Endothelial cell of umbilical vein (primary cell): ENCODE measurements around the gene PPM1L. TPM values are rescaled to one million over a fixed set of nuclear protein-coding genes. Genes with fewer than 3 reads are reported as not detected.

Experiments
- BruUV-seq: library from RNA; stranded (reverse); fragments of 400-500 nt; replicated peaks from 2 replicates; lab custom pipeline; 2021; lab: Mats Ljungman, UMichigan
- CTCF ChIA-PET: fragments of 300-600, 350-600 bp; sonication (Branson Sonifier 250); formaldehyde crosslinking; loops from one replicate; lab custom pipeline; 2021; ENCODE audit warnings: antibody characterized with exemption, inconsistent platforms; lab: Charles Lee
- POLR2A ChIA-PET: fragments of 300-600, 350-600 bp; sonication (Branson Sonifier 250); formaldehyde crosslinking; loops from one replicate; lab custom pipeline; 2021; ENCODE audit warnings: antibody characterized with exemption, inconsistent platforms; lab: Charles Lee
- DNase-seq: peaks from one replicate; pipeline ENCODE4 v3.0.0-alpha.2; 2011; ENCODE audit warnings: low read depth, low spot score
- FAIRE-seq: peaks from 2 replicates; lab custom pipeline; 2011; peaks lifted over from hg19 to GRCh38; lab: Jason Lieb, UNC
- H2AFZ ChIP-seq: 2 replicates; pipeline ENCODE4 v1.6.0; 2012; ENCODE audit warnings: low read depth, low read length, control low read depth, inconsistent platforms
- H3K27ac ChIP-seq: 2 replicates; pipeline ENCODE4 v1.5.1; 2011; ENCODE audit warnings: low read depth, mild to moderate bottlenecking, control low read depth, low read length, moderate library complexity; ENCODE audit not compliant: insufficient read depth
- H3K27me3 ChIP-seq, 2 experiments: 2 replicates each; pipeline versions ENCODE4 v1.6.0 to v1.6.1; 2011; ENCODE audit warnings: low read length in 2 of 2, mixed read lengths in 1 of 2; ENCODE audit not compliant: control insufficient read depth in 2 of 2, insufficient read depth in 2 of 2
- H3K36me3 ChIP-seq, 2 experiments: 2 replicates in 1 of 2; 3 replicates in 1 of 2; pipeline ENCODE4 v1.5.1; 2011; ENCODE audit warnings: low read length in 2 of 2, mild to moderate bottlenecking in 1 of 2, moderate library complexity in 1 of 2; ENCODE audit not compliant: control insufficient read depth in 2 of 2, insufficient read depth in 2 of 2; ENCODE audit errors: extremely low read depth in 1 of 2
- H3K4me1 ChIP-seq: 3 replicates; pipeline ENCODE4 v1.5.1; 2011; ENCODE audit warnings: mild to moderate bottlenecking, low read length; ENCODE audit not compliant: control insufficient read depth, insufficient read depth; ENCODE audit errors: extremely low read depth
- H3K4me2 ChIP-seq: 2 replicates; pipeline ENCODE4 v1.6.1; 2011; ENCODE audit warnings: low read length, control low read depth, mixed read lengths; ENCODE audit not compliant: insufficient read depth
- H3K4me3 ChIP-seq, 3 experiments: fragments of 200-600 bp in 1 of 3; sonication (generic), shearing (Covaris generic) in 1 of 3; replicated peaks in 1 of 3; 2 replicates each; pipeline ENCODE4 v1.5.1; 2011 to 2016; ENCODE audit warnings: control low read depth in 3 of 3, low read length in 3 of 3, mild to moderate bottlenecking in 2 of 3, inconsistent platforms in 1 of 3, low read depth in 1 of 3, moderate library complexity in 1 of 3; ENCODE audit not compliant: insufficient read depth in 1 of 3
- H3K79me2 ChIP-seq: 2 replicates; pipeline ENCODE4 v1.6.0; 2012; ENCODE audit warnings: low read length, inconsistent platforms; ENCODE audit not compliant: control insufficient read depth, insufficient read depth
- H3K9ac ChIP-seq: replicated peaks from 2 replicates; pipeline ENCODE3; 2011; ENCODE audit warnings: low read length, control low read depth; ENCODE audit not compliant: insufficient read depth; ENCODE audit errors: extremely low read depth
- H3K9me1 ChIP-seq: replicated peaks from 3 replicates; pipeline ENCODE4 v1.6.0; 2011; ENCODE audit warnings: mild to moderate bottlenecking, low read length; ENCODE audit not compliant: control insufficient read depth, insufficient read depth; ENCODE audit errors: extremely low read depth
- H3K9me3 ChIP-seq: replicated peaks from 2 replicates; pipeline ENCODE4 v1.5.1; 2012; ENCODE audit warnings: low read length, inconsistent platforms; ENCODE audit not compliant: control insufficient read depth, insufficient read depth
- H4K20me1 ChIP-seq: replicated peaks from 2 replicates; pipeline ENCODE3; 2011; ENCODE audit warnings: mild to moderate bottlenecking, low read length; ENCODE audit not compliant: control insufficient read depth, insufficient read depth; ENCODE audit errors: extremely low read depth
- CTCF ChIP-seq, 2 donors: IDR thresholded peaks; 1 replicate in 1 of 2; 2 replicates in 1 of 2; pipeline ENCODE4 v1.5.1; 2011; ENCODE audit warnings: low read length in 2 of 2, mild to moderate bottlenecking in 2 of 2, moderate library complexity in 2 of 2, control low read depth in 1 of 2, inconsistent platforms in 1 of 2, low read depth in 1 of 2; ENCODE audit not compliant: insufficient read depth in 1 of 2; ENCODE audit errors: extremely low read depth in 1 of 2
- EZH2 ChIP-seq: IDR thresholded peaks from 2 replicates; pipeline ENCODE4 v1.6.1; 2012; ENCODE audit warnings: borderline replicate concordance, low read depth, mild to moderate bottlenecking, moderate library complexity, low read length, inconsistent platforms; ENCODE audit not compliant: severe bottlenecking
- FOS ChIP-seq: IDR thresholded peaks from 2 replicates; pipeline ENCODE4 v1.6.1; 2011; ENCODE audit warnings: mild to moderate bottlenecking, low read length, moderate library complexity, borderline replicate concordance; ENCODE audit not compliant: insufficient read depth
- GATA2 ChIP-seq: IDR thresholded peaks from 2 replicates; pipeline ENCODE4 v1.7.0; 2011; ENCODE audit warnings: low read depth, mild to moderate bottlenecking, moderate library complexity, mixed read lengths, low read length; ENCODE audit not compliant: insufficient read length, insufficient read depth
- JUN ChIP-seq: IDR thresholded peaks from 2 replicates; pipeline ENCODE4 v1.6.1; 2011; ENCODE audit warnings: borderline replicate concordance, low read depth; ENCODE audit not compliant: insufficient read length, insufficient read depth
- MAX ChIP-seq: IDR thresholded peaks from 2 replicates; pipeline ENCODE4 v1.6.1; 2011; ENCODE audit not compliant: insufficient read depth, insufficient read length
- MYC ChIP-seq: IDR thresholded peaks from one replicate; pipeline ENCODE4 v1.6.1; 2011; ENCODE audit warnings: mild to moderate bottlenecking, low read depth, low read length
- POLR2A ChIP-seq: IDR thresholded peaks from 2 replicates; pipeline ENCODE4 v1.6.1; 2012; ENCODE audit warnings: low read depth, mild to moderate bottlenecking, control low read depth, low read length
- POLR2AphosphoS5 ChIP-seq: IDR thresholded peaks from 2 replicates; pipeline ENCODE4 v1.6.1; 2012; ENCODE audit warnings: low read depth, mild to moderate bottlenecking, control low read depth, low read length, moderate library complexity; ENCODE audit not compliant: insufficient read depth
- dilution Hi-C: fragments of 300-500 bp; cut with MboI; formaldehyde crosslinking; loops from one replicate; pipeline ENCODE4 v1.15.0; 2019; ENCODE audit warnings: low sequenced_read_pairs; ENCODE audit not compliant: extremely low pct_ligation_motif_present
- intact Hi-C: fragments of 100-400 bp; cut with micrococcal nuclease; formaldehyde crosslinking; loops from one replicate; pipeline ENCODE4 v1.10.0; 2022
- polyA plus RNA-seq, 4 experiments: library from polyadenylated mRNA; depleted of rRNA in 3 of 4; stranded (reverse) in 3 of 4; unstranded in 1 of 4; fragments of >200 nt; gene quantifications; 2 replicates each; pipeline versions ENCODE4 v1.2.1 to v1.2.3, GENCODE V29; 2011 to 2012; ENCODE audit warnings: missing spikeins in 1 of 4
- total RNA-seq: library from RNA; stranded (reverse); gene quantifications from 2 replicates; pipeline ENCODE4 v1.2.3, GENCODE V29; 2021

Gene PPM1L
- total and polyA plus RNA-seq, 2 donors (not counting 3 experiments of a cell fraction or from before 2014, with no cell fraction given) = 0.63 to 2.9 TPM

DNA sequence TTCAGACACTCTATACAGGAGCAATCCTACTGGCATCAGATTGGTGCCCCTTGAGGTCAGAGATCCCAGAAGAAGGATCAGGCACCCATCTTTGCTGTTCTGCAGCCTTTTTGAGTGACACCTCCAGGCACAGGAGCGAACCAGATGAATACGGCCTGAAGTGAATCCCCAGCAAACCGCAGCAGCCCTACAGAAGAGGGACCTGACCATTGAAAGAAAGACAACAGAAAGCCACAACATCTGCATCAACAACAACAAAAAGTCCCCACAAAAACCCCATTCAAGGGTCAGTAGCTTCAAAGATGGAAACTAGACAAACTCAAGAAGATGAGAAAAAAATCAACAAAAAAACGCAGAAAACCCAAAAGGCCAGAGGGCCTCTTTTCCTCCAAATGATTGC is 130.4 kb downstream of the PPM1L start:
- Histone ChIP-seq H3K27ac (no peak overlapping the region), H3K4me1 (no peaks in the 10 kb centered on the region), H3K9ac (no peak overlapping the region), H3K4me2 (no peak overlapping the region), H3K79me2 (no peaks in the 10 kb centered on the region), H2AFZ (no peak overlapping the region), H3K9me1 (no peaks in the 10 kb centered on the region), H4K20me1 (no peaks in the 10 kb centered on the region), H3K36me3 (no peaks in the 10 kb centered on the region), H3K9me3 (no peaks in the 10 kb centered on the region), H3K4me3 (no peak overlapping the region), H3K27me3 (no peaks in the 10 kb centered on the region)
- no peak for FAIRE-seq
- intact Hi-C loops (no loop called here), dilution Hi-C loops (no loop called here)
- ChIA-PET CTCF (interaction anchor here (1.4 kb wide), 1 partner anchor 15 kb away, joined by 3 read pairs; no protein-coding TSS in a partner anchor), POLR2A (no interaction called here)
- no TSS peak for BruUV-seq
- TF ChIP-seq GATA2 (no peak), FOS (no peak), JUN (no peak), MAX (no peak), EZH2 (no peak), POLR2A (no peak), MYC (no peak), CTCF (IDR thresholded peaks at IDR 0.05; ENCODE audit: extremely low read depth in 1 of 2, insufficient read depth in 1 of 2, low read depth in 1 of 2, low read length in 2 of 2) (no peak), POLR2AphosphoS5 (no peak)
- no peak for DNase-seq
